Smooth muscle cell of the brain vasculature (primary cell): ENCODE data around the gene MRPS12.

Experiments used
- DNase-seq: peaks from one replicate; pipeline ENCODE4 v3.0.0-alpha.2; 2012; ENCODE audit warnings: low read depth, low spot score

The MRPS12 gene

DNA sequence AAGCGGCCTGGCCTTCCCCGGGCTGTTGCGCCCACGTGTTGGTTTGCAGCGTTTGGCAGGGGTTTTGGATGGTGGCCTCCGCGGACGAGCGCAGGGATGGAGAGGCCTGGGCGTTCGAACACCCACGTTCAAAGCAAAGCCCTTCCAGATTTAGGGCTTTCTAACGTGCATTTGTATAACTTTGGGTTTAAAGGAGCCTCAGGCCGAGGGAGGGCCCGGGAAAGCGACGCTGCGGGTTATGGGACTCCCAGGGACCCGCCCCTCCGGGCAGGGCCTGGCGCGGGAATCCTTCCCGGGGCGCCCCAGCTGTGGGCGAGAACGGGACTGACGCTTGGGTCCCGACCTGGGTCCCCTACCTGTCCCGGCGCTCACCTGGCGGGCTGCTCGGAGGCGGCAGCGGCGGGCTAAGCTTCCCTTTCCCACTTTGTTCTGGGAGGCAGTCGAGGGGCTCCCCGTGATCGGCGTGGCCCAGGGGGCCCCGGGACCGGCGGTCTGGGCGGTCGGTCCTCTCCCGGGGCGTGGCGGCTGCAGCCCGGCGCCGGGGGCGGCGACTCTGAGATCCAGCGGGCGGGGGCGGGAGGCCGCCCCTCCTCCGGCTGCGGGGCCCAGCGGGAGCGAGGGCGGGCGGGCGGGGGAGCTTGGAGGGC is 44.6 kb downstream of the MRPS12 start, which contains the start of gene FBXO17:
Gene FBXO17, minus strand, starts transcription at position 529 of the 647 bp plus-strand sequence. CDS start 25,423 bp downstream, outside the sequence.
- no peak for DNase-seq

DNA sequence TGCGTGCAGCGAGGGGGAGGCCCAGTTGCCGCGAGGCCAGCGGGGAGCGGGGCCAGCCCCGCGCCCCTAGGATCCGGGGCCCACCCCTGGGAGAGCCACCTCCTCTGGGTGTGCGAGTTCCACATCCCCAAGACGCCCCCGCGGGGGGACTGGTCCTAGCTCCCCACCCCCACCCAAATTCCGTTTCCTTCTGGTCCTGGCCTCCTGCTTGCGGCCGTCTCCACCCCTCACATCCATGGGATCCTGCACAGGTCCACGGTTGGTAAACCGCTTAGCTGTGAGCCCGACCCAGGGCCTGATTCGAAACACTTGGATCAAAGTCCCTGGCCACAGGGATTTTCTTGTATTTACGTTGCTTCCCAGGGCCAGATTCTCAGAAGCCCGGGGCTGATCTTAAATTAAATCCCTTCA is 45.1 kb downstream of the MRPS12 start:
- DNase-seq = no peak

GRCh38 chr19:38977445-38978325 is 46.9 kb downstream of the MRPS12 start:
- DNase-seq = no peak

GRCh38 chr19:38978326-38978689 is 47.6 kb downstream of the MRPS12 start:
- DNase-seq = no peak

GRCh38 chr19:38979812-38980211 is 49.1 kb downstream of the MRPS12 start:
- no peak for DNase-seq

DNA sequence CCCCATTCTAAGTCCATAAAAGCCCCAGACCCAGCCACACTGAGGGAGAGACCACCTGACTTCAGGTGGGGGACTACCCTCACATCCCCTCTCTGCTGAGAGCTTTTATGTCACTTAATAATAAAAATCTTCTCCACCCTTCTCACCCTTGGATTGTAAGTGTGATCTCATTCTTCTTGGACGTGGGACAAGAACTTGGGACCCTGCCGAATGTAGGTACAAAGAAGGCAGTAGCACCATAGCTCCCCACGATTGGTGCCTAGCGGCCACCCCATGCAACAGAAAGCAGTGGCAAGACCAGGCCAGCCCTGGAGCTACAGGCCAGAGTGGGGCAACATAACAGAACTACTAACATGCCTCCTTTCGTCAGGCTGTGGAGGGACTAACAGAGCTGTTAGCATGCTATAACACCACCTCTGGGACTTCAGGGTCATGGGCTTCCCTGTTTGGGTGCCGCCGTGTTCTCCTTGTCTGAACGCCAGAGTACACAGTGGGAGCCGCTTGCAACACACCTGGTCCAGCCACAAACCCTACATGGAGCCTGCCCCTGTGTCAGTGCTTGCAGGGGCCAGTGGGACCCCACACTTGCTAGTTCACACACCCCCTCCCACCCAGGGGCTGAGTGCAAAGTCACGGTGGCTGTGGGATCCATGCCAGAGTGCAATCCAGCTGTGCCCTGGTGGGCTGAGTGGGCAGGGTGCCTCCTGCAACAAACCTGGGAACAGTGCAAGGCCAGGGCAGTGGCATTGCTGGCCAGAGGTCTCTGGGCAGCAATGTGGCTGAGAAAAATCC is 50.0 kb downstream of the MRPS12 start:
- DNase-seq = no peak
